HG02884 (cell line): ENCODE measurements around the gene RALY.
"Not testable (repeated sequence)": the region's sequence is repeated elsewhere in the genome, so short reads cannot be mapped to it uniquely, and the experiment has no call there.

Experiments used
- ATAC-seq: cut with Tn5 transposase; IDR thresholded peaks from one replicate; pipeline ENCODE4 v1.9.1; 2021; ENCODE audit warnings: mild to moderate bottlenecking, moderate library complexity; ENCODE audit not compliant: unreplicated experiment

RALY gene

GRCh38 chr20:34015401-34016335 is 22.0 kb downstream of the RALY start:
- ATAC-seq = no peak

GRCh38 chr20:34016736-34017135 is 23.0 kb downstream of the RALY start:
- no peak for ATAC-seq

GRCh38 chr20:34017610-34018009 is 23.9 kb downstream of the RALY start:
- no peak for ATAC-seq

- ATAC-seq = no peak
Observed at GRCh38 chr20:34018166-34018565, 24.5 kb downstream of the RALY start.

- no peak for ATAC-seq
Observed at GRCh38 chr20:34022151-34022838, 28.6 kb downstream of the RALY start.

GRCh38 chr20:34022839-34023234 is 29.1 kb downstream of the RALY start:
- ATAC-seq = no peak

- ATAC-seq = no peak
Observed at GRCh38 chr20:34023937-34024722, 30.4 kb downstream of the RALY start.

- no peak for ATAC-seq
Observed at GRCh38 chr20:34024723-34025351, 31.1 kb downstream of the RALY start.

- not testable (repeated sequence) for ATAC-seq
Observed at GRCh38 chr20:34028013-34028412, 34.3 kb downstream of the RALY start.

GRCh38 chr20:34029415-34029814 is 35.7 kb downstream of the RALY start:
- ATAC-seq = no peak

GRCh38 chr20:34030456-34030855 is 36.7 kb downstream of the RALY start:
- ATAC-seq = no peak

- ATAC-seq = no peak
Observed at GRCh38 chr20:34033903-34034302, 40.2 kb downstream of the RALY start.

GRCh38 chr20:34037121-34037520 is 43.4 kb downstream of the RALY start:
- no peak for ATAC-seq

GRCh38 chr20:34037767-34038166 is 44.1 kb downstream of the RALY start:
- no peak for ATAC-seq

GRCh38 chr20:34040300-34040995 is 46.7 kb downstream of the RALY start:
- ATAC-seq = no peak

GRCh38 chr20:34041226-34041625 is 47.5 kb downstream of the RALY start:
- no peak for ATAC-seq

- no peak for ATAC-seq
Observed at GRCh38 chr20:34042262-34042661, 48.6 kb downstream of the RALY start.

- ATAC-seq = no peak
Observed at GRCh38 chr20:34043025-34043424, 49.3 kb downstream of the RALY start.

- ATAC-seq = no peak
Observed at GRCh38 chr20:34045294-34045693, 51.6 kb downstream of the RALY start.
